PFSK-1 (cell line): ENCODE data around the gene FANCG.

Experiments
- FOXP2 ChIP-seq: optimal IDR thresholded peaks from 2 replicates; pipeline ENCODE3; 2011; ENCODE audit warnings: borderline replicate concordance, control low read depth, inconsistent platforms; ENCODE audit not compliant: insufficient read depth; ENCODE audit errors: extremely low read length, extremely low read depth
- POLR2AphosphoS5 ChIP-seq: IDR thresholded peaks from 2 replicates; pipeline ENCODE4 v1.6.1; 2012; ENCODE audit warnings: low read depth, mild to moderate bottlenecking, control low read depth, low read length, moderate library complexity
- SIN3A ChIP-seq: IDR thresholded peaks from 2 replicates; pipeline ENCODE4 v1.6.1; 2012; ENCODE audit warnings: mild to moderate bottlenecking, low read length, moderate library complexity, borderline replicate concordance; ENCODE audit not compliant: insufficient read depth
- TAF1 ChIP-seq: IDR thresholded peaks from 2 replicates; pipeline ENCODE4 v1.6.1; 2012; ENCODE audit warnings: low read length, control low read depth, borderline replicate concordance; ENCODE audit not compliant: insufficient read depth
- TF ChIP-seq, protein P1 (sequence below), 2 experiments: IDR thresholded peaks; 2 replicates each; pipeline versions ENCODE4 v1.6.1 to v1.8.0; 2011 to 2012; ENCODE audit warnings: low read depth in 2 of 2, low read length in 2 of 2, control low read depth in 1 of 2, inconsistent platforms in 1 of 2, mild to moderate bottlenecking in 1 of 2, moderate library complexity in 1 of 2; ENCODE audit not compliant: insufficient read depth in 1 of 2

Gene FANCG

DNA sequence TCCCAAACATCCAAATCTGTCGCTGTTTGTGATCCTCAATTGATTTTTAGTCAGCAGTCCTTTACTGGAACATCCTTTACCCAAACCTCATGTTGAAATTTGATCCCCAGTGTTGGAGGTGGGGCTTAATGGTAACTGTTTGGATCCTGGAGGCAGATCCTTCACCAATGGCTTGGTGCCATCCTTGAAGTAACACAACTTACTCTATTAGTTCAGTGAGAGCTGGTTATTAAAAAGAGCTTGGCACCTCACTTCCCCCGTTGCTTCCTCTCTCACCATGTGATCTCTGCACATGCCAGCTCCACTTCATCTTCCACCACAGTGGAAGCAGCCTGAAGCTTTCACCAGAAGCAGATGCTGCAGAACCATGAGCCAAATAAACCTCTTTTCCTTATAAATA, 49.9 kb downstream of the FANCG start:
- TF ChIP-seq TAF1 (no peak), SIN3A (no peak), FOXP2 (no peak), POLR2AphosphoS5 (no peak)
- TF ChIP-seq, protein P1, sequence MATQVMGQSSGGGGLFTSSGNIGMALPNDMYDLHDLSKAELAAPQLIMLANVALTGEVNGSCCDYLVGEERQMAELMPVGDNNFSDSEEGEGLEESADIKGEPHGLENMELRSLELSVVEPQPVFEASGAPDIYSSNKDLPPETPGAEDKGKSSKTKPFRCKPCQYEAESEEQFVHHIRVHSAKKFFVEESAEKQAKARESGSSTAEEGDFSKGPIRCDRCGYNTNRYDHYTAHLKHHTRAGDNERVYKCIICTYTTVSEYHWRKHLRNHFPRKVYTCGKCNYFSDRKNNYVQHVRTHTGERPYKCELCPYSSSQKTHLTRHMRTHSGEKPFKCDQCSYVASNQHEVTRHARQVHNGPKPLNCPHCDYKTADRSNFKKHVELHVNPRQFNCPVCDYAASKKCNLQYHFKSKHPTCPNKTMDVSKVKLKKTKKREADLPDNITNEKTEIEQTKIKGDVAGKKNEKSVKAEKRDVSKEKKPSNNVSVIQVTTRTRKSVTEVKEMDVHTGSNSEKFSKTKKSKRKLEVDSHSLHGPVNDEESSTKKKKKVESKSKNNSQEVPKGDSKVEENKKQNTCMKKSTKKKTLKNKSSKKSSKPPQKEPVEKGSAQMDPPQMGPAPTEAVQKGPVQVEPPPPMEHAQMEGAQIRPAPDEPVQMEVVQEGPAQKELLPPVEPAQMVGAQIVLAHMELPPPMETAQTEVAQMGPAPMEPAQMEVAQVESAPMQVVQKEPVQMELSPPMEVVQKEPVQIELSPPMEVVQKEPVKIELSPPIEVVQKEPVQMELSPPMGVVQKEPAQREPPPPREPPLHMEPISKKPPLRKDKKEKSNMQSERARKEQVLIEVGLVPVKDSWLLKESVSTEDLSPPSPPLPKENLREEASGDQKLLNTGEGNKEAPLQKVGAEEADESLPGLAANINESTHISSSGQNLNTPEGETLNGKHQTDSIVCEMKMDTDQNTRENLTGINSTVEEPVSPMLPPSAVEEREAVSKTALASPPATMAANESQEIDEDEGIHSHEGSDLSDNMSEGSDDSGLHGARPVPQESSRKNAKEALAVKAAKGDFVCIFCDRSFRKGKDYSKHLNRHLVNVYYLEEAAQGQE (IDR thresholded peaks at IDR 0.05; ENCODE audit: insufficient read depth in 1 of 2, low read depth in 2 of 2, low read length in 2 of 2), result no peak

- no peak for TF ChIP-seq TAF1
- no peak for TF ChIP-seq SIN3A
- TF ChIP-seq POLR2AphosphoS5, result no peak
- TF ChIP-seq FOXP2, result no peak
- TF ChIP-seq, protein P1 (IDR thresholded peaks at IDR 0.05; ENCODE audit: insufficient read depth in 1 of 2, low read depth in 2 of 2, low read length in 2 of 2), result no peak
These were observed 50.5 kb downstream of the FANCG start for GRCh38 chr9:35029241-35029640.

- TF ChIP-seq TAF1 (no peak), SIN3A (no peak), POLR2AphosphoS5 (no peak), FOXP2 (no peak)
- TF ChIP-seq, protein P1 (IDR thresholded peaks at IDR 0.05; ENCODE audit: insufficient read depth in 1 of 2, low read depth in 2 of 2, low read length in 2 of 2), result no peak
These were observed 51.4 kb downstream of the FANCG start for GRCh38 chr9:35028341-35028740.

- no peak for TF ChIP-seq SIN3A
- TF ChIP-seq FOXP2, result no peak
- no peak for TF ChIP-seq POLR2AphosphoS5
- no peak for TF ChIP-seq TAF1
- TF ChIP-seq, protein P1 (IDR thresholded peaks at IDR 0.05; ENCODE audit: insufficient read depth in 1 of 2, low read depth in 2 of 2, low read length in 2 of 2), result no peak
These were observed 51.9 kb downstream of the FANCG start for GRCh38 chr9:35027860-35028259.

GRCh38 chr9:35027374-35027773, 52.4 kb downstream of the FANCG start:
- TF ChIP-seq POLR2AphosphoS5, result no peak
- TF ChIP-seq SIN3A, result no peak
- no peak for TF ChIP-seq TAF1
